Activated T-helper 17 cell treated with anti-CD3 and anti-CD28 coated beads, Interleukin-2, amount 50 U/mL, for 72 hours (primary cell): ENCODE data around the gene CHID1. TPM values are rescaled to one million over a fixed set of nuclear protein-coding genes. Genes with fewer than 3 reads are reported as not detected.

Experiments
- total RNA-seq, 2 donors: library from RNA; stranded (reverse); gene quantifications; one replicate each; pipeline ENCODE4 v1.2.3, GENCODE V29; 2022

CHID1 gene
- total RNA-seq, 2 donors from 2014 or later: 71.9 to 72.6 TPM

Other genes starting within 250 kb of the CHID1 start
- gene DEAF1, start 215.6 kb downstream of the CHID1 start, total RNA-seq: 10 to 100 TPM; 43.2 to 56.0 TPM
- 10 to 100 TPM; 11.7 to 14.6 TPM for gene TMEM80, start 215.0 kb downstream of the CHID1 start, total RNA-seq
- 10 to 100 TPM; 23.6 to 34.6 TPM for gene EPS8L2, start 204.6 kb downstream of the CHID1 start, total RNA-seq
- 100 to 1,000 TPM; 131 to 255 TPM for gene TALDO1, start 163.3 kb downstream of the CHID1 start, total RNA-seq
- gene GATD1, start 133.3 kb downstream of the CHID1 start, total RNA-seq: 10 to 100 TPM; 42.3 to 60.9 TPM
- gene CEND1, start 120.7 kb downstream of the CHID1 start, total RNA-seq: 1 to 10 TPM; 1.2 to 3.9 TPM
- gene SLC25A22, start 112.5 kb downstream of the CHID1 start, total RNA-seq: 10 to 100 TPM; 27.9 to 62.2 TPM
- 10 to 100 TPM; 35.8 to 43.8 TPM for gene PIDD1, start 105.6 kb downstream of the CHID1 start, total RNA-seq
- gene RPLP2, start 100.8 kb downstream of the CHID1 start, total RNA-seq: 1,000 to 10,000 TPM; 2,744 to 3,086 TPM
- gene PNPLA2, start 91.9 kb downstream of the CHID1 start, total RNA-seq: 10 to 100 TPM; 36.8 to 39.3 TPM
- 1 to 10 TPM; 1.4 to 1.9 TPM for gene CRACR2B, start 82.9 kb downstream of the CHID1 start, total RNA-seq
- 10 to 100 TPM; 61.5 to 74.6 TPM for gene CD151, start 77.9 kb downstream of the CHID1 start, total RNA-seq
- gene POLR2L, start 68.3 kb downstream of the CHID1 start, total RNA-seq: 100 to 1,000 TPM in 1 of 2 donors, 10 to 100 TPM in 1; 41.2 to 106 TPM
- gene TSPAN4, start 68.0 kb downstream of the CHID1 start, total RNA-seq: 10 to 100 TPM in 1 of 2 donors, 1 to 10 TPM in 1; 6.0 to 11.2 TPM
- gene AP2A2, start 15.1 kb upstream of the CHID1 start, total RNA-seq: 10 to 100 TPM; 69.1 to 76.2 TPM
- gene MUC6, start 125.9 kb upstream of the CHID1 start, total RNA-seq: not detected
- not detected for gene MUC2, start 164.1 kb upstream of the CHID1 start, total RNA-seq
- gene MUC5AC, start 247.1 kb upstream of the CHID1 start, total RNA-seq: not detected